ENCODE results near the gene SLBP.

DNA sequence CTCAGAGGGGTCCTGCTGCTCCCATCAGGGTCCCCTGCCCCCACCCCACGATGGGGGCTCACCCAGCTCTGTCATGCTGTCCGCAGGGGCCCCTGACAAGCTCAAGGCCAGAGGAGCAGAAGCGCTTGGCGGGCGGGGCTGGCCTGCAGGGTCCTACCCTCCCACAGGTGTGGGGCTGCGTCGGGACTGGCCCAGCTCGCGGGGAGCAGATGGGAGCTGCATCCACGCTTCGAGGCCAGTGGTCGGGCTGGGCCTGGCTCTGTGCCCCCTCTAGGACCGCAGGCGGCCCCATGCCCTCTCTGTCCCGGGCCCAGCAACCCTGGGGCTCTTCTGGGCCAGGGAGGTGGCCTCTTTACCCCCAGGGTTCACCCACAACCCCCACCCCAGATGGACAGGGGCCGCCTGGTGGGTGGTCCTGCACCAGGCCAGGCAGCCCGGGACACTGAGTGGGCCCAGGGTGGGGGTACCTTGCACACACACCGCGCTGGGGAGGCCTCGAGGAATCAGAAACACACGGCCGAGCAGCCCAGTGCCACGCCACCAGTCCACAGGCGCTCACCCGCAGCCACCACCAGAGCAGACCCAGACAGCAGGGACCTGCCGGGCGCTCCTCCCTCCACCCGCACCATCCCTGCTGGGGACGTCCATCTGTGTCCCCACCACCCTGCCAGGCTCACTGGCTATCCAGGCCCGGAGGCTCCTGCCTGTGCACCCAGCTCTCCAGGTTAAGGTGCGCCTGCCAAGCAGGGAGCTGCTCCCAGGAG, 39.2 kb upstream of the SLBP start:
- TF ChIP-seq, protein P1, sequence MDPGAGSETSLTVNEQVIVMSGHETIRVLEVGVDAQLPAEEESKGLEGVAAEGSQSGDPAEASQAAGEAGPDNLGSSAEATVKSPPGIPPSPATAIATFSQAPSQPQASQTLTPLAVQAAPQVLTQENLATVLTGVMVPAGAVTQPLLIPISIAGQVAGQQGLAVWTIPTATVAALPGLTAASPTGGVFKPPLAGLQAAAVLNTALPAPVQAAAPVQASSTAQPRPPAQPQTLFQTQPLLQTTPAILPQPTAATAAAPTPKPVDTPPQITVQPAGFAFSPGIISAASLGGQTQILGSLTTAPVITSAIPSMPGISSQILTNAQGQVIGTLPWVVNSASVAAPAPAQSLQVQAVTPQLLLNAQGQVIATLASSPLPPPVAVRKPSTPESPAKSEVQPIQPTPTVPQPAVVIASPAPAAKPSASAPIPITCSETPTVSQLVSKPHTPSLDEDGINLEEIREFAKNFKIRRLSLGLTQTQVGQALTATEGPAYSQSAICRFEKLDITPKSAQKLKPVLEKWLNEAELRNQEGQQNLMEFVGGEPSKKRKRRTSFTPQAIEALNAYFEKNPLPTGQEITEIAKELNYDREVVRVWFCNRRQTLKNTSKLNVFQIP (CRISPR knock-in tag; IDR thresholded peaks at IDR 0.05; ENCODE audit: borderline replicate concordance, low read depth), result no peak
- TF ChIP-seq ZFP30 (CRISPR knock-in tag; IDR thresholded peaks at IDR 0.05), result no peak
- no peak for TF ChIP-seq ISL1 (CRISPR knock-in tag; IDR thresholded peaks at IDR 0.05)
- TF ChIP-seq, protein P2, sequence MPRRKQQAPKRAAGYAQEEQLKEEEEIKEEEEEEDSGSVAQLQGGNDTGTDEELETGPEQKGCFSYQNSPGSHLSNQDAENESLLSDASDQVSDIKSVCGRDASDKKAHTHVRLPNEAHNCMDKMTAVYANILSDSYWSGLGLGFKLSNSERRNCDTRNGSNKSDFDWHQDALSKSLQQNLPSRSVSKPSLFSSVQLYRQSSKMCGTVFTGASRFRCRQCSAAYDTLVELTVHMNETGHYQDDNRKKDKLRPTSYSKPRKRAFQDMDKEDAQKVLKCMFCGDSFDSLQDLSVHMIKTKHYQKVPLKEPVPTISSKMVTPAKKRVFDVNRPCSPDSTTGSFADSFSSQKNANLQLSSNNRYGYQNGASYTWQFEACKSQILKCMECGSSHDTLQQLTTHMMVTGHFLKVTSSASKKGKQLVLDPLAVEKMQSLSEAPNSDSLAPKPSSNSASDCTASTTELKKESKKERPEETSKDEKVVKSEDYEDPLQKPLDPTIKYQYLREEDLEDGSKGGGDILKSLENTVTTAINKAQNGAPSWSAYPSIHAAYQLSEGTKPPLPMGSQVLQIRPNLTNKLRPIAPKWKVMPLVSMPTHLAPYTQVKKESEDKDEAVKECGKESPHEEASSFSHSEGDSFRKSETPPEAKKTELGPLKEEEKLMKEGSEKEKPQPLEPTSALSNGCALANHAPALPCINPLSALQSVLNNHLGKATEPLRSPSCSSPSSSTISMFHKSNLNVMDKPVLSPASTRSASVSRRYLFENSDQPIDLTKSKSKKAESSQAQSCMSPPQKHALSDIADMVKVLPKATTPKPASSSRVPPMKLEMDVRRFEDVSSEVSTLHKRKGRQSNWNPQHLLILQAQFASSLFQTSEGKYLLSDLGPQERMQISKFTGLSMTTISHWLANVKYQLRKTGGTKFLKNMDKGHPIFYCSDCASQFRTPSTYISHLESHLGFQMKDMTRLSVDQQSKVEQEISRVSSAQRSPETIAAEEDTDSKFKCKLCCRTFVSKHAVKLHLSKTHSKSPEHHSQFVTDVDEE (CRISPR knock-in tag; IDR thresholded peaks at IDR 0.05), result no peak
- TF ChIP-seq, protein P3, sequence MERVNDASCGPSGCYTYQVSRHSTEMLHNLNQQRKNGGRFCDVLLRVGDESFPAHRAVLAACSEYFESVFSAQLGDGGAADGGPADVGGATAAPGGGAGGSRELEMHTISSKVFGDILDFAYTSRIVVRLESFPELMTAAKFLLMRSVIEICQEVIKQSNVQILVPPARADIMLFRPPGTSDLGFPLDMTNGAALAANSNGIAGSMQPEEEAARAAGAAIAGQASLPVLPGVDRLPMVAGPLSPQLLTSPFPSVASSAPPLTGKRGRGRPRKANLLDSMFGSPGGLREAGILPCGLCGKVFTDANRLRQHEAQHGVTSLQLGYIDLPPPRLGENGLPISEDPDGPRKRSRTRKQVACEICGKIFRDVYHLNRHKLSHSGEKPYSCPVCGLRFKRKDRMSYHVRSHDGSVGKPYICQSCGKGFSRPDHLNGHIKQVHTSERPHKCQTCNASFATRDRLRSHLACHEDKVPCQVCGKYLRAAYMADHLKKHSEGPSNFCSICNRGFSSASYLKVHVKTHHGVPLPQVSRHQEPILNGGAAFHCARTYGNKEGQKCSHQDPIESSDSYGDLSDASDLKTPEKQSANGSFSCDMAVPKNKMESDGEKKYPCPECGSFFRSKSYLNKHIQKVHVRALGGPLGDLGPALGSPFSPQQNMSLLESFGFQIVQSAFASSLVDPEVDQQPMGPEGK (CRISPR knock-in tag; IDR thresholded peaks at IDR 0.05; ENCODE audit: borderline replicate concordance), result no peak
- no peak for TF ChIP-seq GLIS3 (CRISPR knock-in tag; IDR thresholded peaks at IDR 0.05)
- no peak for TF ChIP-seq ZFP3 (CRISPR knock-in tag; IDR thresholded peaks at IDR 0.05)
- TF ChIP-seq ESRRG (CRISPR knock-in tag; IDR thresholded peaks at IDR 0.05), result no peak
- no peak for TF ChIP-seq TCF4 (CRISPR knock-in tag; IDR thresholded peaks at IDR 0.05; ENCODE audit: borderline replicate concordance)
- TF ChIP-seq ZC3H10 (CRISPR knock-in tag; IDR thresholded peaks at IDR 0.05), result no peak
